ENCODE data around the gene NR5A1.

NR5A1 gene

DNA sequence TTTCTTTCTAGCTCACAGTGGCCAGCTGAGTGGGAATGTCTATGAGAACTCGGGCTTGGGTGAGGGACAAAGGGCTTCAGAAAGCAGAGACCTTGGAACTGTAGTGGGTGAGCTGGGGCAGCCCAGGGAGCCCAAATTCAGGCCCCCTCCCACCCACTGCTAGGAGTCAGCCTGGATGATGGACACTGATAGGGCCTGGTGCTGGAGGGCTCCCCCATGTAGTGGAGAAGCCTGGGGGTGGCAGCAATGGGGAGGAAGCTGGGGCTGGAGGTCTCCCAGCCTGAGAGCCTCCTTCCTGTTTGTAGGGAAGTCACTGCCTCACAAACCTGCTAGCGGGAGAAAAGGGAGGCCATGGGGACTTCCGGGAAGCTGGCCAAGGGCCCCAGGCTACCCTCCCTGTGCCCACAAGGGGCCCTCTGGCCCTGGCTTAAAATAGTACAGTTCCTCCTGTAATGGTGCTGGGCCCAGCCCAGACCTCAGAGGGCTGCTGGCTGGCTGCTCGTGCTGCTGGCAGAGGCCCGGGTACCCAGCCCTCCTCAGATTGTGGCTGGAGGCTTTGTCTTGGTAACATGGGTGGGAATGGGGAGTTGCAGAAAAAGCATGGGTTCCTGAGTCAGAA is 6.3 kb upstream of the NR5A1 start:
- DNase-seq: no peak

- no peak for DNase-seq
Observed at GRCh38 chr9:124512806-124513204, 5.6 kb upstream of the NR5A1 start.

DNA sequence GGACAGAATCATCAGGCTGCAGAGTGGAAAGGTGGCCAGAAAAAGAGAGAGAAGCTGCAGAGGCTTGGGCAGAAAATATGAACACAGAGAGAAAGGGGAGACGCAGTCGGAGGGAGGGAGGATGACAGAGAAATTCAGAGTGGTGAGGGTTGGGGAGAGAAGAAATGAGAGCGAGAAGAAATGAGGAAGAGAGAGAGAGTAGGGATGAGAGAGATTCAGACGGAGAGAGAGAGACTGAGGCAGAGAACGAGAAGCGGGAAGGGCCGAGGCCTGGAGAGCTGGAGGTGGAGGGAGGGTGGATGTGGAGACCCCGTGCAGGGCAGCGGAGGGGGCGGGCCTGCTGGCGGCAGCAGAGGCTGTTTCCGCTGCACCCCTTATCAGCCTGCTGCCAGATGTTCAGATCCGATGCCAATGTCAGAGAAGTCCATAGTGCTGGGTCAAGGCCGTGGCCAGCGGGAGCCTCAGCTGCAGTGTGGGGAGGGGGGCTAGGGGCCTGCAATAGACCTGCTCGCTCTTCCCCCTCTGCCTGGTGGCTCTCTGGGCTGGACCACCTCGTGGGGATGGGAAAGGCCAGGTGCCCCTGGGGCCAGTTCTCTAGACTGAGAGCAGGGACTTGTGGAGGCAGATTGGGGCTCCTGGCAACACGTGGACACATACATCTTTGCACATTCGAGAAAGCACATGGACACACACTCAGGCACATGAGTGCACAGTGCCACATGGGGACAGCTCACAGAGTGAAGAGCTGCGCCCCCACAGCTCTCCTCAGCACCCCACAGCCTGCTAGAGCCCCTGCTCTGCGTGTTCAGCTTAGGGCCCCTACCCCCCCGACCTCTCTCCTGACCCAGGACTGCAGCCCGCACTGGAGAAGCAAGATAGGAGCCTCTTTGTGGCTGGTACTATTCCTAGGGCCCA is 4.9 kb upstream of the NR5A1 start:
- DNase-seq: no peak

DNA sequence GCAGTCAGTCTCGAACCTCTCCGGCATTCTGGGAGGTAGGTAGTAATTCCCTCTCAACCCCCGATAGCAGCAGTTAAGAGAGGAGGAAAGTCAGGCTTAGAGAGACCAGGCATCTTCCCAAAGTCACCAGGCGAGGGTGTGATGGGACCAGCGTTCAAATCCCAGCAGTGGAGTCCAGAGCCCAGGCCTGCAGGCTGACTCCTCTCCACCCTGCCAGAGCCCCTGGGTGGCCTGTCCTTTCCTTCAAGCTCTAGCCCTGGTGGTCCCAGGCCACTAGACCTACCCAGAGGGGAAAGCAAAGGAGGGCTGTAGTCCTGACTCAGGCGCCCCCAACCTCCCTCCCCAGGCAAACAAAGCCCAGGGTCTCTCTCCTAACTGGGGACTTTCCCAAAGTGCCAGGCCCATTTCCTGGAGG is 4.2 kb upstream of the NR5A1 start:
- DNase-seq: no peak

- no peak for DNase-seq
Observed at GRCh38 chr9:124510650-124511425, 3.6 kb upstream of the NR5A1 start.

- no peak for DNase-seq
Observed at GRCh38 chr9:124507880-124508423, 753 bp upstream of the NR5A1 start.

- DNase-seq: no peak
Observed at GRCh38 chr9:124506433-124506832, 766 bp downstream of the NR5A1 start.

DNA sequence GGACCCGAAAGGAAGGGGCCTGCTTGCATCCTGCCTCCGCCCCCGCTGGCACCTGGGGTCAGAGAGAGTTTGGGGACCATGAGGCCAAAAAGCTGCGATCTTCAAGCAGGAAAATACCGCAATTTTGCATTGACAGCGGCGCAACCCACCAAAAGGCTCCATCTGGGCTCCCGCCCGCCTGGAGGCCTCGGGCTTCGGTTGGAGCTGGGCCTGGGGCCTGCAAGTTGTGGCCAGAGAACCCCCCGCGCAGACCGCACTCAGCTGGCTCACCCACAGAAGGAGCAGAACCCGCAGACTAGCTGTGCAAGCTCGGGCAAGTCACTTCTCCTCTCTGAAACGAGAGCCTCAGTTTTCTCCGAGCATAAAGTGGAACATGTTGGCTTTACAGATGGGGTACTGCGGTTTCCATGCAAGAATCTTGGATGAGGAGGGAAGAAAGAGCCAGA is 1.3 kb downstream of the NR5A1 start:
- no peak for DNase-seq

DNA sequence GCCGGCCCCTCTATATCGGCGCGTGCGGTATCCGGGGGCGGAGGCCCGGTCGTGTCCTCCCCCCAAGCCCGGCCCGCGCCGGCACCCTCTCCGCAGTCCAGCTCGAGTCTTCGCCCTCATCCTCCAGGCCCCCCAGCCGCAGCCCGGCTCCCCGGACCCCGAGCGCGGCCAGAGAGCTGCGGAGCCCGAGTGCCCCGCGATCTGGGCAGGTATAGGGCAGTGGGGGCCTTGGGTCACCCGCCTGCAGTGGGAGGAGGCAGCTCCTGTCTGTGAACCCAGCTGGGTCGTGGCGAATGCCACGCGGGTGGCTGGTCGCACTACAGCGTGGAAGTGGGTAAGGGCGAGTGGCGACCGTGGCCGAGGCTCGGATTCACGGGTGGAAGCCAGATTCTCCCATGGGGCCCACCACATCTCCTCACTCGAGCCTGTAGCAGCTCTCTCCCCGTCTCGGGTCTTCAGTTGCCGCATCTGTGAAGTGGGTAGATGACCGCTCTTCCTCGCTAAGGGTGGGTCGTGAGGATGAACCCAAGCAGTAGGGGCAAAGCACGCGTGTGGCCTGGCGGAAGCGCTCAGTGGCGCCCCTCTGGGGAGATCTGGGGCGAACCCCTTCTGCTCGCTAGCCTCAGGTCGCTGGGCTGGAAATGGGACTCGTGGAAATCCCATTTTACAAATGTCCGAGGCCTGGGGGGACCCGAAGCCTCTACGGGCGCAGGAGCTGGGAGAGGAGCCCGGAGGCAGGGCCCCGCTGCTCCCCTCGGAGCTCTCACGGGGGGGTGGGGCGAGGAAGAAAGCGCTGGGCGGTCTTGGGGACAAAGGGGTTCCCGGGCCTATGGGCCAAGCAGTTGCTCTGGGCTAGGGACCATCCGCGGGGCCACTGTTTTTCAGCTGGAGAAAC is 1.9 kb downstream of the NR5A1 start:
- DNase-seq: no peak

- DNase-seq: no peak
Observed at GRCh38 chr9:124504530-124505005, 2.6 kb downstream of the NR5A1 start.

GRCh38 chr9:124503713-124504529 is 3.3 kb downstream of the NR5A1 start:
- DNase-seq: no peak

DNA sequence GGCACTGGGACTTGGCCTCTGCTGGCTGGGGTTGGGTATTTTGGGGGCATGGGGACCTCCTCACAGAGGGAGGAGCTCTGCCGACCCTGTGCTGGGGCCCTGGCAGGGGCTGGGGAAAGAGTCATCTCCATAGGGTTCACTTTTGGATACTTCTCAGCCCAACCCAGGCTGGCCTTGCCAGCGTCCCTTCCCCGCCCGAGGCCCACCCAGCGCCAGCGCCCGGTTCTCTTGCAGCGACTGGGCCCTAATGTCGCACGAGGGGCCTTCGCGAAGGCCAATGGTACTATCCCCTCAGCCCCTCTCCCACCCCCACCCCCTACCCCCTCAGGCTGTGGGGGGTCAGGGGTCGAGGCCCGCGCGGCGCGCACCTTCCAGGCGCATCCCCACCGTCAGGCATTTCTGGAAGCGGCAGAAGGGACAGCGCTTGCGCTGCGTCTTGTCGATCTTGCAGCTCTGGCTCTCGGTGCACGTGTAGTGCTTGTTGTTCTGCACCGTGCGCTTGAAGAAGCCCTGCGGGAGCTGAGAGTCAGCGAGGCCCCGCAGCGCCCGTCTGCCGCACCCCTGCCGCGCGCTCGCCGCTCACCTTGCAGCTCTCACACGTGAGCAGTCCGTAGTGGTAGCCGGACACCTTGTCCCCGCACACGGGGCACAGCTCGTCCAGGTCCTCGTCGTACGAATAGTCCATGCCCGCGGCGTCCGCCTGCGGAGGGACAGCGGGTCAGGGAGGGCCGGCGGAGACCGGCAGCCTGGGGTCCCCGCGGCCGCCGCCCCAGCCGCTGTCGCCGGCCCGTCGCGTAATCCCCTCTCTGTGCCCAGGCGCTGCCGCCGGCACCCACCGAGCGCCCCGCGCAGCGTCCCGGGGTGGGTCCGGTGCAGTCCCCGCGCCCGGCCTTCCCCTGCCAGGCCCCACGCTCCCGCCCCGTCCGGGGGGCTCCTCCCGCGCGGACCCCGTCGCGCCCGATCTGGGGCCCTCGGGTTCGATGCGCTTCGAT is 4.2 kb downstream of the NR5A1 start:
- DNase-seq: no peak

DNA sequence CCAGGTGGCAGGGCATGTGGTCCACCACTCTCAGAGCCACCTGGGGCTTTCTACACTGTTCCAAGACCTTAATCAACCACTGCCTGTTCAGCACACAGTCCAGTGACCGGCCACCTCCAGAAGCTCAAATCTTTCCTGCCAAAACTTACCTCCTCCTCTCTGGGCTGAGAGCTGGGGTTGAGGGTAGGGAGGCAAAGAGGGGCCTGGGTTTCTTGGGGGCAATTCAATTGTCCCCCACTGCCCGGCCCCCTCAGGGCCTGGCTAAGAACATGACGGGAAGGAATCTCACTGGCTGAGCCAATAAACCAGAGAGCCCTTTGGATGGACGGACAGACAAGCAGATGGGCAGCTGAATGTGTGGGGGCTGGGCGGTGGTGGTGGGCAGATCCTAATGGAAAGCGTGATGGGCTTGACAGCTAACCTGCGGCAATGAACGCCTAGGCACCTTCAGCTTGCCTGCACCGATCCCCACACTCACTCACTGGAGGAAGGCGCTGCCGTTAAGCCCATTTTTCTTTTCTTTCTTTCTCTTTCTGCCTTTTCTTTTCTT is 5.4 kb downstream of the NR5A1 start:
- DNase-seq: no peak

GRCh38 chr9:124500796-124501611 is 6.2 kb downstream of the NR5A1 start:
- no peak for DNase-seq

- DNase-seq: no peak
Observed at GRCh38 chr9:124500028-124500795, 7.0 kb downstream of the NR5A1 start.

GRCh38 chr9:124499216-124499615 is 8.0 kb downstream of the NR5A1 start:
- no peak for DNase-seq

DNA sequence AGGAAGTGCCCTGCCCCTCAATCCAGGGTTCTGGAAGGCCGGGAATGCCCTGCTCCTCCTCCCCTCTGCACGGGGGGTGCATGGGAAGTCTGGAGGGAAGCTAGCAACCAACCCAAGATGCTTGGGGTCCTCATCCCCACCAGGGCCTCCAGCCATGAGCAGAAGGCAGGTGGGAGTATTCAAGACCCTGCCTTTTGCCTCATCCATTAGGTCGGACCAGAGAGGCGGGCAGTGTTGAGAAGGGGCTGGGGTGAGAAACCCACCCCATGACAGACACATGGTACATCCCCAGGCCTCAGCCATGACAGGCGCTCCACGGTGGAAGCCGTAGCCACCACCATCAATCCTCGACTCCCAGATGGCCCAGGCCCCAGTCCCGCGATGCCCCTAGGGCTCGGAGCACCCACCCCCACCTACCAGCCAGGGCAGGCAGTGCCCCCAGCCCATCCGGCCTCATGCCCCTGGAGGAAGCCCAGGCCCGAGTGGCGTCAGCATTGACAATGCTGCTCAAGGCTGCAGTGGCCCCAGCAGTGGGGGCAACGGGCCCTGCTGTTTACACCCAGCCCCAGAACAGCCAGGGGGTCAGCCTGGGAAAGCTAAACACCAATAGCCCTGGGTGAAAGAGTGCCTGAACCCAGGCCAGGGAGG is 8.6 kb downstream of the NR5A1 start:
- no peak for DNase-seq

Measured in NCI-H187 (cell line).